ENCODE results near the gene C15orf61.

C15orf61 gene

GRCh38 chr15:67551207-67551743 lies 30.3 kb downstream of the C15orf61 start:
- Histone ChIP-seq H3K4me1 (ENCODE audit: control insufficient read depth in 1 of 2, insufficient read depth in 1 of 2, low read depth in 1 of 2, low read length in 1 of 2) (no peaks in the 10 kb centered on the region), H3K4me3 (ENCODE audit: low read depth in 1 of 2, low read length in 1 of 2) (no peak overlapping the region), H3K27ac (no peak overlapping the region), H3K27me3 (no peaks in the 10 kb centered on the region), H3K36me3 (peaks cover 15% of the 10 kb centered on the region), H3K9me3 (no peaks in the 10 kb centered on the region)
- TF ChIP-seq, protein P1, sequence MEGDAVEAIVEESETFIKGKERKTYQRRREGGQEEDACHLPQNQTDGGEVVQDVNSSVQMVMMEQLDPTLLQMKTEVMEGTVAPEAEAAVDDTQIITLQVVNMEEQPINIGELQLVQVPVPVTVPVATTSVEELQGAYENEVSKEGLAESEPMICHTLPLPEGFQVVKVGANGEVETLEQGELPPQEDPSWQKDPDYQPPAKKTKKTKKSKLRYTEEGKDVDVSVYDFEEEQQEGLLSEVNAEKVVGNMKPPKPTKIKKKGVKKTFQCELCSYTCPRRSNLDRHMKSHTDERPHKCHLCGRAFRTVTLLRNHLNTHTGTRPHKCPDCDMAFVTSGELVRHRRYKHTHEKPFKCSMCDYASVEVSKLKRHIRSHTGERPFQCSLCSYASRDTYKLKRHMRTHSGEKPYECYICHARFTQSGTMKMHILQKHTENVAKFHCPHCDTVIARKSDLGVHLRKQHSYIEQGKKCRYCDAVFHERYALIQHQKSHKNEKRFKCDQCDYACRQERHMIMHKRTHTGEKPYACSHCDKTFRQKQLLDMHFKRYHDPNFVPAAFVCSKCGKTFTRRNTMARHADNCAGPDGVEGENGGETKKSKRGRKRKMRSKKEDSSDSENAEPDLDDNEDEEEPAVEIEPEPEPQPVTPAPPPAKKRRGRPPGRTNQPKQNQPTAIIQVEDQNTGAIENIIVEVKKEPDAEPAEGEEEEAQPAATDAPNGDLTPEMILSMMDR (IDR thresholded peaks at IDR 0.05): no peak

DNA sequence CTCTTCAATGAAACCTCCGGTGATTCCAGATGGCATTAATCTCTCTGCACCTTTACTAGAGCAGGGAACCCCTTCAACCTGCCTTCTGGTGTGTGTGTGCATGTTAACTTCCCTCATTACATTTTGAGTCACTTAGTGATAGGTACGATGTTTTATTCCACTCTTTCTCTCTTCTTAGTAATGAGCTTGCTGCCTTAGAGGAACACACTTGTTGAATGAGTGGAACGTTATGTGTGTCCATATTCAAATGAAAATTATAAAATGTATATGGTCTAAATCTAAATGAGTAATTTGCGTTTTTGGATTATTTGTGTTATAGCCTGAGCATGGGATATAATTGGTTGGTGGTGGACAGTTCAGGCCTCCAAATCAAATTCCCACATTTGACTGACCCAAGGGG lies 33.6 kb downstream of the C15orf61 start:
- Histone ChIP-seq H3K27me3 (no peaks in the 10 kb centered on the region), H3K36me3 (peaks cover 11% of the 10 kb centered on the region), H3K4me3 (ENCODE audit: low read depth in 1 of 2, low read length in 1 of 2) (no peak overlapping the region)

DNA sequence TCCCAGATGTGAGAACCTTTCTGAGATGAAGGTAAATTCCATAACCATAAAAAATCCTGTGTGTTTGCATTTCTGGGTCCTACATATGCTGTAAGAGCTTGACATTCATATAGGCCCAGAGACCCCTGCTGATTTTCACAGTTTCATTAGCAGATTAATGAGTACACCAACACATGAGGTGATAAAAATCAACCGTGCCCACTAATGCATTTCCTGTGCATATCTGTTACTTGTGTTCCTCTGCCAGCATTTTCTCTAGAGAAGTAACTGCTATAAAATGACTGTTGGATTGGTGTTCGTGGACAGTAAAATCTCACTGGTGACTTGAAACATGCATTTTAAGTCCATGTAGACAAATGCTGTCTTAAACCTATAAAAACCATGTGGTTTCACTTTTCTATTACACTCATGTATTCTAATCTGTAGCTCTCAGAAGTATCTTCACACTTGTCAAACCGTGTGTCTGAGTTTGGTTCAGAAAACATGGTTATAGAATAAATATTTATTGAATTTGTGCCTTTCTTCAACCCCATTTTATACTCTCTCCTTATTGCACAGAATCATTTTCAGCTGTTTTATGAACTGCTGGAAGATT lies 36.1 kb downstream of the C15orf61 start:
- TF ChIP-seq, protein P1 (IDR thresholded peaks at IDR 0.05): no peak
- H3K9me3 ChIP-seq: no peaks in the 10 kb centered on the region
- no peak overlapping the region for H3K27ac ChIP-seq
- H3K36me3 ChIP-seq: peaks cover under 1% of the 10 kb centered on the region
- H3K4me1 ChIP-seq (ENCODE audit: control insufficient read depth in 1 of 2, insufficient read depth in 1 of 2, low read depth in 1 of 2, low read length in 1 of 2): no peaks in the 10 kb centered on the region
- no peak overlapping the region for H3K4me3 ChIP-seq (ENCODE audit: low read depth in 1 of 2, low read length in 1 of 2)
- H3K27me3 ChIP-seq: no peaks in the 10 kb centered on the region

More for the DNA sequence above, 33.6 kb downstream of the C15orf61 start:
- H3K9me3 ChIP-seq: no peaks in the 10 kb centered on the region
- TF ChIP-seq, protein P1 (IDR thresholded peaks at IDR 0.05): no peak
- H3K4me1 ChIP-seq (ENCODE audit: control insufficient read depth in 1 of 2, insufficient read depth in 1 of 2, low read depth in 1 of 2, low read length in 1 of 2): no peaks in the 10 kb centered on the region
- no peak overlapping the region for H3K27ac ChIP-seq

DNA sequence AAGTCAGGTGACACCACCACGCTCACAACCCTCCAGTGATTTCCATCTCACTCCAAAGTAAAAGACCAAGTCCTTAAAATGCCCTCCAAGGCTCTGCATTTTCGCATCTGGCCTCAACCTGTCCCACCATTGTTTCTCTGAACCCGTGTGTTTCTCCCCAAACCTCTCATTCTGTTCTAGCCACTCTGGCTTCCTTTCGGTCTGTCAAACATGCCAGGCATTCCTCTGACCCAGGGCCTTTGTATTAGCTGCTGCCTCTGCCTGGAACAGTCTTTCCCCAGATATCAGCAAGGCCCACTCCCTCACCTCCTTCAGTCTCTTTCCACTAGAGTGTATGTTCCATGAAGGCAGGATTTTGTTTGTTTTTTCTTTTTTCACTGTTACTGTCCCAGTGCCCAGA lies 37.6 kb downstream of the C15orf61 start:
- Histone ChIP-seq H3K4me3 (ENCODE audit: low read depth in 1 of 2, low read length in 1 of 2) (no peak overlapping the region), H3K9me3 (no peaks in the 10 kb centered on the region), H3K27me3 (no peaks in the 10 kb centered on the region), H3K36me3 (no peaks in the 10 kb centered on the region), H3K4me1 (ENCODE audit: control insufficient read depth in 1 of 2, insufficient read depth in 1 of 2, low read depth in 1 of 2, low read length in 1 of 2) (no peaks in the 10 kb centered on the region), H3K27ac (no peak overlapping the region)
- TF ChIP-seq, protein P1 (IDR thresholded peaks at IDR 0.05): no peak

DNA sequence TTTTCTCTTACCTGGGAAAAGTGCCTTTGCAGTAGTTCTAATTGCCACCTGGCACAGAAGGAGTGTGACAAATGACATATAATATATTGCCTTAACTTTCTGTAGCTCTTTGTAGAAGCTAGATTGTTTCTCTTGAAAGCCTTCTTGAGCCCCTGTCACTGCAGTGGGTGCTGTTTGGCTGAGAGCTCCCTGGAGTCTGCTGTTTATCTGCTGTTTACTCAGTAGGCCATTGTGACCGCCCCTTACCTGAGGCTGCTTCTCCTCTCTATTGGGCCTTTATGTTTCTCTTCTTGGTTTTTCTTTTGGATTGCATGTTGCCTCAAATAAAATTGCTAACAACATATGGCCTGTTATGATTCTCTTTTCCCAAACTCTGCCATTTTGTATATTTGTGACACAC lies 38.2 kb downstream of the C15orf61 start:
- Histone ChIP-seq H3K27me3 (no peaks in the 10 kb centered on the region), H3K9me3 (no peaks in the 10 kb centered on the region), H3K4me1 (ENCODE audit: control insufficient read depth in 1 of 2, insufficient read depth in 1 of 2, low read depth in 1 of 2, low read length in 1 of 2) (no peaks in the 10 kb centered on the region), H3K36me3 (no peaks in the 10 kb centered on the region), H3K4me3 (ENCODE audit: low read depth in 1 of 2, low read length in 1 of 2) (no peak overlapping the region), H3K27ac (no peak overlapping the region)
- TF ChIP-seq, protein P1 (IDR thresholded peaks at IDR 0.05): no peak
